Activated CD4-positive, alpha-beta T cell treated with anti-CD3 and anti-CD28 coated beads, Interleukin-2, amount 10 ng/mL, durations not matched to agents 24 days and 14 days (primary cell): ENCODE data around the gene PRKCB. TPM values are rescaled to one million over a fixed set of nuclear protein-coding genes. Genes with fewer than 3 reads are reported as not detected.
A peak's percentile ranks its signal among the peaks of the same experiment; 100 is the strongest.

Experiments used
- DNase-seq: peaks from one replicate; pipeline ENCODE4 v3.0.0; 2022
- H3K27ac Mint-ChIP-seq: one replicate; pipeline ENCODE4 v1.8.0; 2022; ENCODE audit warnings: mild to moderate bottlenecking, mixed read lengths
- H3K27me3 Mint-ChIP-seq: one replicate; pipeline ENCODE4 v1.8.0; 2022; ENCODE audit warnings: mixed read lengths
- H3K36me3 Mint-ChIP-seq: one replicate; pipeline ENCODE4 v1.8.0; 2022; ENCODE audit warnings: low read depth, mild to moderate bottlenecking, mixed read lengths
- H3K4me1 Mint-ChIP-seq: one replicate; pipeline ENCODE4 v1.8.0; 2021; ENCODE audit warnings: mixed read lengths
- H3K4me3 Mint-ChIP-seq: one replicate; pipeline ENCODE4 v1.8.0; 2022; ENCODE audit warnings: mild to moderate bottlenecking, moderate library complexity, mixed read lengths
- H3K9me3 Mint-ChIP-seq: one replicate; pipeline ENCODE4 v1.8.0; 2021; ENCODE audit warnings: mixed read lengths
- intact Hi-C: fragments of 100-400 bp; cut with micrococcal nuclease; formaldehyde crosslinking; loops from one replicate; pipeline ENCODE4 v1.15.1; 2023
- total RNA-seq: library from RNA; stranded (reverse); gene quantifications from 2 replicates; pipeline ENCODE4 v1.2.3, GENCODE V29; 2022

PRKCB gene
- total RNA-seq, 1 donor from 2014 or later, result 84.2 TPM

- Mint-ChIP-seq H3K4me3 (no peak overlapping the region), H3K4me1 (peaks cover 4% of the 10 kb centered on the region), H3K9me3 (no peaks in the 10 kb centered on the region), H3K36me3 (peaks cover 8% of the 10 kb centered on the region), H3K27me3 (no peaks in the 10 kb centered on the region), H3K27ac (no peak overlapping the region)
- DNase-seq, result peak; percentile 92
- intact Hi-C loops, result loop anchor here (1.0 kb wide), 2 partner anchors 211 to 462 kb away; no protein-coding TSS in a partner anchor
Observed at GRCh38 chr16:24041834-24042631, 206.2 kb downstream of the PRKCB start.

DNA sequence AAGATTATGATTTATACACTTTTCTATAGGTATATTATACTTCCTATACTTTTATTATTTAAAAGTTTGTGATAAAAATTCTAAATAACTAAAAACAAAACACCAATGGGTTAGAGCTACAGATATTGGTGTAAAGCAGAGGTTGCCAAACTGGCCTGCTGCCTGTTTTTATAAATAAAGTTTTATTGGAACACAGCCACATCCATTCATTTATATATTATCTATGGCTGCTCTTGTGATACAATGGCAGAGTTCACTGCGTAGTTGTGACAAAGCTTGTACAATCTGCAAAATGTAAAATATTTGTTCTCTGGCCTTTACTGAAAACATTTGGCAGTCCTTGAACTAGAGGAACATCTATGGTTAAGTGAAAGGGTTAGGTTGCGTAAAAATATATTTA lies 208.7 kb downstream of the PRKCB start:
- intact Hi-C loops, result no loop called here
- Mint-ChIP-seq H3K36me3 (peaks cover 6% of the 10 kb centered on the region), H3K4me3 (no peak overlapping the region), H3K4me1 (peaks cover 4% of the 10 kb centered on the region), H3K9me3 (no peaks in the 10 kb centered on the region), H3K27me3 (no peaks in the 10 kb centered on the region), H3K27ac (no peak overlapping the region)
- no peak for DNase-seq

DNA sequence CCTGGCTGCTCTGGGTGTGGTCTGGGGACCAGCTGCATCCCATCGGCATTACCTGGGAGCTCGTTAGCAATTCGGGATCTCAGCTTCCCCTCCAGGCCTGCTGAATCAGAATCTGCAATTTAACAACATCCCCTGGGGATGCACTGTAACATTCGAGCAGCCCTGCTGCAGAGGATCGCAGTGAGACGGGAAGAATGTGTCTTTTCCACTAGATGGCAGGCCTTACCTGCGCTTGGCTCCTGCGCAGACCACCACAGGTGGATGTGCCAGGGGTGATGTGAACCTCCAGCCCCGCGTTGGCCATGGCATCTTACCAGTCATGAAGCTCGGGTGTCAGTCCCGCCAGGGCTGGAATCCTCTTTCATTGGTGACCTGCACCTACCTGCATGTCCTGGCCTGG lies 209.9 kb downstream of the PRKCB start:
- intact Hi-C loops, result no loop called here
- Mint-ChIP-seq H3K27me3 (no peaks in the 10 kb centered on the region), H3K9me3 (no peaks in the 10 kb centered on the region), H3K36me3 (peaks cover 15% of the 10 kb centered on the region), H3K4me1 (peaks cover 4% of the 10 kb centered on the region), H3K27ac (no peak overlapping the region), H3K4me3 (no peak overlapping the region)
- no peak for DNase-seq

DNA sequence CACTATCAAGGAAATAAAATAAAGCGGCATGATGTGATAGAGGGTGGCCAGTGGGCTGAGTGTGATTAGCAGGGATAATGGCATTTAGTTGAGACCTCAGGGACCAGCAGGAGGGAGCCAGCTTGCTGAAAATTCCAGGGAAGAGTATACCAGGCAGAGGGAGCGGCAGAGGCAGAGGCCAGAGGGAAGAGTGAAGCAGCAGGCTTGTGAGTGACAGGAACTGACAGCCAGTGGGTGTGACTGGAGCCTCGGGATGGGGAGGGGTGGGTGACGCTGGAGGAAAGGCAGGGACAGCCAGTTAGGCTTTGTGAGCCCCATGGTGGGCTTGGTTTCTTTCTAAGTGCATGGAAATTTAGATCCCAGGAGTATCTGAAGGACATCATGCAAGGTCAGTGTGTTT lies 210.7 kb downstream of the PRKCB start:
- H3K27ac Mint-ChIP-seq, result no peak overlapping the region
- H3K27me3 Mint-ChIP-seq, result no peaks in the 10 kb centered on the region
- peaks cover 4% of the 10 kb centered on the region for H3K4me1 Mint-ChIP-seq
- no peak overlapping the region for H3K4me3 Mint-ChIP-seq
- no peaks in the 10 kb centered on the region for H3K9me3 Mint-ChIP-seq
- no peak for DNase-seq
- H3K36me3 Mint-ChIP-seq, result peaks cover 12% of the 10 kb centered on the region
- intact Hi-C loops, result no loop called here

DNA sequence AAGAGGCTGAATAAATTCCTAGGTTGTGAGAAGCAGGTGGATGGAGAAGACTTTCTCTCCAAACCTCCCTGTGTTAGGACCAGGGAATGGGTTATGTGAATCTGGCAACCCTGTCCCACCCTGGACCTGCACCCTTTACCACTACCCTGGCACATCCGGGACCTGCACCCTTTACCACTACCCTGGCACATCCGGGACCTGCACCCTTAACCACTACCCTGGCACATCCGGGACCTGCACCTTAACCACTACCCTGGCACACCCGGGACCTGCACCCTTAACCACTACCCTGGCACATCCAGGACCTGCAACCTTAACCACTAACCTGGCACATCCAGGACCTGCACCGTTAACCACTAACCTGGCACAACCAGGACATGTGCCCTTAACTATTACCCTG lies 213.3 kb downstream of the PRKCB start:
- Mint-ChIP-seq H3K4me3 (no peak overlapping the region), H3K27ac (no peak overlapping the region), H3K4me1 (no peaks in the 10 kb centered on the region), H3K36me3 (peaks cover 16% of the 10 kb centered on the region), H3K27me3 (no peaks in the 10 kb centered on the region), H3K9me3 (no peaks in the 10 kb centered on the region)
- intact Hi-C loops, result no loop called here
- DNase-seq, result no peak

- Mint-ChIP-seq H3K27me3 (no peaks in the 10 kb centered on the region), H3K4me3 (no peak overlapping the region), H3K4me1 (no peaks in the 10 kb centered on the region), H3K9me3 (no peaks in the 10 kb centered on the region), H3K36me3 (peaks cover 16% of the 10 kb centered on the region), H3K27ac (no peak overlapping the region)
- intact Hi-C loops, result no loop called here
- no peak for DNase-seq
Observed at GRCh38 chr16:24051125-24051524, 215.3 kb downstream of the PRKCB start.

- Mint-ChIP-seq H3K9me3 (no peaks in the 10 kb centered on the region), H3K4me1 (no peaks in the 10 kb centered on the region), H3K36me3 (peaks cover 17% of the 10 kb centered on the region), H3K4me3 (no peak overlapping the region), H3K27me3 (no peaks in the 10 kb centered on the region), H3K27ac (no peak overlapping the region)
- intact Hi-C loops, result no loop called here
- DNase-seq, result no peak
Observed at GRCh38 chr16:24052329-24053098, 216.7 kb downstream of the PRKCB start.

GRCh38 chr16:24053099-24053946 lies 217.5 kb downstream of the PRKCB start:
- H3K4me3 Mint-ChIP-seq, result no peak overlapping the region

DNA sequence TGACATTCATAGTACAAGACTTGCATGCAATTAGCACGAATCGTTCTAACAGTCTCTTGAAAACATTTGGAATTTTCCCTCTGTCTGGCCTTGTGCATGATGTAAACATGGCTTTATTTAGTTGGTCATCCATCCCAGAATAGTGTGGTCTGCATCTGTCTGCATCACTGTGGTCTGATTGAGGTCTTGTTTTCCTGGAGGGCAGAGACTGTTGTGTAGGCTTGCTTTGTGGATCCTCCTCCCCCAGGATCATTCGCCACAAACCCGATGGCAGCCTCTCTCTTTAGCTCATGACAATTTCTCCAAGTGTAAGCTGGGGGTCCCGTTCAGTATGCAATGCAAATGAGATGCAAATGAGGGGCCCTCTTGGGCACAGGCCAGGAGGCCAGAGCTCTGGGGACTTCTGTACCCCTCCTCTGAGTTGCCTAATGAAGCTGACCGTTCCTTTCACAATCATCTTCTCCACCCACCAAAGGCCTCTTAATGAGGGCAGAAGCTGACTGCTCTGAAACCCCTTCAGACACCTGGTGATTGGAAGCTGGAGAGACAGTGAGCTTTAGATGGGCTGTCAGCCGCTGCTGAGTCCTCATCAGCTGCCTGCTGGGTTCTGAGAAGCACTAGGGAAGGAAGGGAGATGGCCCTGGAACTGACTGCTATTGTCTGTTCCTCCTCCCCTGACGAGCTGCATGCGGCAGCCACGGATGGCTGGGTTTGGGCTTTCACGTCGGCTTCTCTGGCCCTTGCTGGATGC lies 219.1 kb downstream of the PRKCB start:
- no peak for DNase-seq
- H3K4me3 Mint-ChIP-seq, result no peak overlapping the region
- intact Hi-C loops, result no loop called here
- peaks cover 14% of the 10 kb centered on the region for H3K36me3 Mint-ChIP-seq
- H3K27me3 Mint-ChIP-seq, result no peaks in the 10 kb centered on the region
- H3K27ac Mint-ChIP-seq, result no peak overlapping the region
- no peaks in the 10 kb centered on the region for H3K4me1 Mint-ChIP-seq
- H3K9me3 Mint-ChIP-seq, result no peaks in the 10 kb centered on the region

More at GRCh38 chr16:24053099-24053946, 217.5 kb downstream of the PRKCB start:
- Mint-ChIP-seq H3K27ac (no peak overlapping the region), H3K4me1 (no peaks in the 10 kb centered on the region), H3K9me3 (no peaks in the 10 kb centered on the region), H3K36me3 (peaks cover 17% of the 10 kb centered on the region), H3K27me3 (no peaks in the 10 kb centered on the region)
- no peak for DNase-seq
- intact Hi-C loops, result no loop called here

GRCh38 chr16:24062270-24062817 lies 226.6 kb downstream of the PRKCB start:
- H3K27ac Mint-ChIP-seq, result no peak overlapping the region
- intact Hi-C loops, result no loop called here
- peaks cover 12% of the 10 kb centered on the region for H3K36me3 Mint-ChIP-seq
- no peaks in the 10 kb centered on the region for H3K9me3 Mint-ChIP-seq
- no peak overlapping the region for H3K4me3 Mint-ChIP-seq
- no peak for DNase-seq
- H3K27me3 Mint-ChIP-seq, result no peaks in the 10 kb centered on the region
- H3K4me1 Mint-ChIP-seq, result no peaks in the 10 kb centered on the region

GRCh38 chr16:24069036-24069590 lies 233.3 kb downstream of the PRKCB start:
- DNase-seq, result no peak
- H3K36me3 Mint-ChIP-seq, result no peaks in the 10 kb centered on the region
- H3K9me3 Mint-ChIP-seq, result no peaks in the 10 kb centered on the region
- H3K27ac Mint-ChIP-seq, result no peak overlapping the region
- H3K4me3 Mint-ChIP-seq, result no peak overlapping the region
- peaks cover 14% of the 10 kb centered on the region for H3K4me1 Mint-ChIP-seq
- H3K27me3 Mint-ChIP-seq, result no peaks in the 10 kb centered on the region
- intact Hi-C loops, result no loop called here

DNA sequence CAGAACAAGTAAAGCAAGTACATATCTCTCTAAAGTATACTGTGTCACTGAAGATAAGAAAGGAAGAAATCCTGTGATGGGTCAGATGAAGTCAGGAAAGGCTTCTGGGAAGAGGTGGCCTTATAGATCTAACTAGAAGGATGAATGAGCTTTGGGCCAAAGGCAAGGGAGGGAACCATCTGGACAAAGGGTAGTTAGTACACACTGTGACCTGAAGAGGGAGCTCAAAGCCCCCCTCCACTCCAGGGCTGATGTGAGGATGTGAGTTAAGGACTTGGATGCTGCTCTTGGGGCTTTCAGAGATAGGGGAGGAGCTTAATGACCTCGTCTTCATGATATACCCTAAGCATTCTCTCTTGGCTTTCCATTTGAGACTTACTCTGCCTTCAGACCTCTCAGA lies 235.1 kb downstream of the PRKCB start:
- no peaks in the 10 kb centered on the region for H3K9me3 Mint-ChIP-seq
- no peak overlapping the region for H3K4me3 Mint-ChIP-seq
- peaks cover 15% of the 10 kb centered on the region for H3K4me1 Mint-ChIP-seq
- peak; percentile 74 for DNase-seq
- intact Hi-C loops, result loop anchor here (1.0 kb wide), 1 partner anchor 182 kb away; no protein-coding TSS in a partner anchor
- no peaks in the 10 kb centered on the region for H3K36me3 Mint-ChIP-seq
- H3K27ac Mint-ChIP-seq, result no peak overlapping the region
- H3K27me3 Mint-ChIP-seq, result no peaks in the 10 kb centered on the region
